Esophagus muscularis mucosa (tissue), 3 donors: Measurements from ENCODE around the gene FNIP2.

ENCODE experiments used
- EP300 ChIP-seq: sonication (generic); formaldehyde crosslinking; IDR thresholded peaks from one replicate; pipeline ENCODE4 v1.6.1; 2017; ENCODE audit warnings: antibody characterized with exemption
- TF ChIP-seq, protein P1 (sequence below), 3 experiments: fragments of 200-600 bp in 2 of 3; fragments of 450-650 bp in 1 of 3; sonication (generic) in 2 of 3; IDR thresholded peaks; one replicate each; pipeline ENCODE4 v1.5.1; 2017 to 2019; ENCODE audit warnings: antibody characterized with exemption in 3 of 3, mild to moderate bottlenecking in 2 of 3, moderate library complexity in 1 of 3

GRCh38 chr4:158835226-158836001, 66.6 kb downstream of the FNIP2 start:
- TF ChIP-seq, protein P1, sequence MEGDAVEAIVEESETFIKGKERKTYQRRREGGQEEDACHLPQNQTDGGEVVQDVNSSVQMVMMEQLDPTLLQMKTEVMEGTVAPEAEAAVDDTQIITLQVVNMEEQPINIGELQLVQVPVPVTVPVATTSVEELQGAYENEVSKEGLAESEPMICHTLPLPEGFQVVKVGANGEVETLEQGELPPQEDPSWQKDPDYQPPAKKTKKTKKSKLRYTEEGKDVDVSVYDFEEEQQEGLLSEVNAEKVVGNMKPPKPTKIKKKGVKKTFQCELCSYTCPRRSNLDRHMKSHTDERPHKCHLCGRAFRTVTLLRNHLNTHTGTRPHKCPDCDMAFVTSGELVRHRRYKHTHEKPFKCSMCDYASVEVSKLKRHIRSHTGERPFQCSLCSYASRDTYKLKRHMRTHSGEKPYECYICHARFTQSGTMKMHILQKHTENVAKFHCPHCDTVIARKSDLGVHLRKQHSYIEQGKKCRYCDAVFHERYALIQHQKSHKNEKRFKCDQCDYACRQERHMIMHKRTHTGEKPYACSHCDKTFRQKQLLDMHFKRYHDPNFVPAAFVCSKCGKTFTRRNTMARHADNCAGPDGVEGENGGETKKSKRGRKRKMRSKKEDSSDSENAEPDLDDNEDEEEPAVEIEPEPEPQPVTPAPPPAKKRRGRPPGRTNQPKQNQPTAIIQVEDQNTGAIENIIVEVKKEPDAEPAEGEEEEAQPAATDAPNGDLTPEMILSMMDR (IDR thresholded peaks at IDR 0.05) = no peak
- no peak for TF ChIP-seq EP300
